ENCODE data around the gene PSRC1. TPM values are rescaled to one million over a fixed set of nuclear protein-coding genes. Genes with fewer than 3 reads are reported as not detected.
A peak's percentile ranks its signal among the peaks of the same experiment; 100 is the strongest.

The PSRC1 gene
- total RNA-seq, 1 donor from 2014 or later: 78.1 TPM

- H3K4me3 Mint-ChIP-seq: peak overlapping the region; percentile 52
- TF ChIP-seq CTCF (IDR thresholded peaks at IDR 0.05) (no peak), EZH2 (IDR thresholded peaks at IDR 0.05) (no peak)
- Histone ChIP-seq H3K27me3 (no peaks in the 10 kb centered on the region), H3F3A (ENCODE audit: low read depth) (no peaks in the 10 kb centered on the region), H3K9ac (no peak overlapping the region), H3K9me3 (ENCODE audit: low read depth) (no peaks in the 10 kb centered on the region), H3K4me1 (no peaks in the 10 kb centered on the region), H2AFZ (replicated peaks) (no peak overlapping the region), H3K27ac (no peak overlapping the region), H3K79me2 (ENCODE audit: low read depth) (no peaks in the 10 kb centered on the region), H4K20me1 (ENCODE audit: low read depth) (no peaks in the 10 kb centered on the region), H3K4me2 (no peak overlapping the region), H3K36me3 (no peaks in the 10 kb centered on the region), H3K4me3 (no peak overlapping the region)
- peaks cover 18% of the 10 kb centered on the region for H3K4me1 Mint-ChIP-seq
- no peaks in the 10 kb centered on the region for H3K9me3 Mint-ChIP-seq
- no peak overlapping the region for H3K27ac Mint-ChIP-seq
- DNase-seq (ENCODE audit: low spot score): no peak
- peaks cover 29% of the 10 kb centered on the region for H3K36me3 Mint-ChIP-seq
- peaks cover 8% of the 10 kb centered on the region for H3K27me3 Mint-ChIP-seq (ENCODE audit: insufficient read depth, low read depth)
These were observed 11.5 kb downstream of the PSRC1 start for GRCh38 chr1:109271458-109271857.

- peaks cover 29% of the 10 kb centered on the region for H3K36me3 Mint-ChIP-seq
- TF ChIP-seq EZH2phosphoT487 (IDR thresholded peaks at IDR 0.05): no peak
- no peak for TF ChIP-seq EZH2 (IDR thresholded peaks at IDR 0.05)
- no peak for TF ChIP-seq CTCF (IDR thresholded peaks at IDR 0.05)
These were observed 12.2 kb downstream of the PSRC1 start for GRCh38 chr1:109270623-109271317.

GRCh38 chr1:109269981-109270622 is 12.8 kb downstream of the PSRC1 start:
- H3K4me3 ChIP-seq: no peak overlapping the region
- H3K4me1 Mint-ChIP-seq: peaks cover 9% of the 10 kb centered on the region
- no peak overlapping the region for H3K4me2 ChIP-seq
- no peak overlapping the region for H3K4me3 Mint-ChIP-seq
- no peaks in the 10 kb centered on the region for H3K4me1 ChIP-seq
- H3K9ac ChIP-seq: no peak overlapping the region
- peaks cover 10% of the 10 kb centered on the region for H3K27me3 Mint-ChIP-seq (ENCODE audit: insufficient read depth, low read depth)
- peaks cover 29% of the 10 kb centered on the region for H3K36me3 Mint-ChIP-seq
- H3K9me3 Mint-ChIP-seq: no peaks in the 10 kb centered on the region
- no peaks in the 10 kb centered on the region for H3F3A ChIP-seq (ENCODE audit: low read depth)
- no peak overlapping the region for H3K27ac ChIP-seq
- no peak overlapping the region for H2AFZ ChIP-seq (replicated peaks)
- no peaks in the 10 kb centered on the region for H3K27me3 ChIP-seq
- H3K27ac Mint-ChIP-seq: peak overlapping the region; percentile 72
- no peak for DNase-seq (ENCODE audit: low spot score)
- no peaks in the 10 kb centered on the region for H3K36me3 ChIP-seq
- H3K79me2 ChIP-seq (ENCODE audit: low read depth): no peaks in the 10 kb centered on the region
- TF ChIP-seq EZH2phosphoT487 (IDR thresholded peaks at IDR 0.05) (no peak), EZH2 (IDR thresholded peaks at IDR 0.05) (no peak), CTCF (IDR thresholded peaks at IDR 0.05) (no peak)
- H4K20me1 ChIP-seq (ENCODE audit: low read depth): no peaks in the 10 kb centered on the region
- H3K9me3 ChIP-seq (ENCODE audit: low read depth): no peaks in the 10 kb centered on the region

More at GRCh38 chr1:109270623-109271317, 12.2 kb downstream of the PSRC1 start:
- Histone ChIP-seq H3K36me3 (no peaks in the 10 kb centered on the region), H3K79me2 (ENCODE audit: low read depth) (no peaks in the 10 kb centered on the region), H2AFZ (replicated peaks) (no peak overlapping the region), H3K27me3 (no peaks in the 10 kb centered on the region), H3K9me3 (ENCODE audit: low read depth) (no peaks in the 10 kb centered on the region), H3K4me2 (no peak overlapping the region), H3K4me1 (no peaks in the 10 kb centered on the region), H3K9ac (no peak overlapping the region), H3F3A (ENCODE audit: low read depth) (no peaks in the 10 kb centered on the region), H3K27ac (no peak overlapping the region), H3K4me3 (no peak overlapping the region), H4K20me1 (ENCODE audit: low read depth) (no peaks in the 10 kb centered on the region)
- Mint-ChIP-seq H3K9me3 (no peaks in the 10 kb centered on the region), H3K4me3 (no peak overlapping the region), H3K27ac (no peak overlapping the region), H3K27me3 (ENCODE audit: insufficient read depth, low read depth) (peaks cover 10% of the 10 kb centered on the region), H3K4me1 (peaks cover 15% of the 10 kb centered on the region)
- DNase-seq (ENCODE audit: low spot score): no peak

All from neural progenitor cell (in vitro differentiated cells).